Activated T-helper 1 cell treated with anti-CD3 and anti-CD28 coated beads, Interleukin-2, amount 50 U/mL, for 16 hours (primary cell): ENCODE measurements around the gene SLC25A38.

Experiments
- DNase-seq, 2 donors: peaks; one replicate each; pipeline ENCODE4 v3.0.0-alpha.2; 2020; ENCODE audit warnings: low read depth in 1 of 2, low spot score in 1 of 2

Gene SLC25A38

DNA sequence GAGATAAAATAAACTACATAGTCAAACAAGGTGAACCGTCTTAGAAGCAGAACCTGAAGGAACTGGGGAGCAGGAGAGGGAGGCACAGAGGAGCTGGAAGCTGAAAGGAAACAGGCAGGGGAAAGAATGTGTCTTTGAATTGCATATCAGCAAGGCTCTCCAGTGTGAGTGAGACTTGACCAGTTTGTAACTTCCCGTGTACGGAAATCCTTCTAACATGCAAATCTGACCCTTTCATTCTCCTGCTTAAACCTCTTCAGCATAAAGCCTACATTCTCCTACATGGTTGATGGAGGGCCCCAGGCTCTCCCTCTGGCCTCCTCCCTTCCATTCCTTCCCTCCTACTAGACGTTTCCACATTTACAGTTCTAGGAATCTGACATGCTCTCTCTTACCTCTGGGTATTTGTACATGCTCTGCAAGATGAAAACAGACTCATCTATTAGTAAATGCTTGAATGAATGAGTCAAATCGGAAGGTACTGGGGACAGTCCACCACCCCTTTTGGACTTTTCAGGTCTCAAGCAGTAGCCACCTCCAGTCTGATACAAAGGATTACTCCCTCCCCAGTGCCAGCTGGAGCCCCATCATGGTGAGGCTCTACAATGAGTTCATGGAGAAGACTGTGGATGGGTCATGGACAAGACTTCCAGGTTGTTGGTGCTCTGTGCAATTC is 6.1 kb upstream of the SLC25A38 start:
- no peak for DNase-seq

DNA sequence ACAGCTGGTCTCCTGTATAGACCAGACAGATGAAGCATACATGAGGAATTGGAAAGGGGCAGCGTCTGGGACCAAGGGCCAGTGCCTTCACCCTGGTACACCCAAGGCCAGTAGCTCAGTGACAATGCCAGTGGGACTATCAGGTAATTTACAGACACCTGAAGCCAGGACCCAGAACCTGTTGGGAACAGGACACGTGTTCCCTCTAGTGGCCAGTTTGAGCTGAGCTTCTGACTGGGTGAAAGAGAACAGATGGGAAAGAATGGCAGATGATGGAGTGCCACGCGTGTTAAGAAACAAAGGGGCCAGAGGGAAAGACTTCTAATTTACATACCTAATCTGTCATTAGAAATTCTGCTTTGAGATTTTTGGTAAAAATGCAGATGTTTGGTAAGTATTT is 5.1 kb upstream of the SLC25A38 start:
- no peak for DNase-seq

DNA sequence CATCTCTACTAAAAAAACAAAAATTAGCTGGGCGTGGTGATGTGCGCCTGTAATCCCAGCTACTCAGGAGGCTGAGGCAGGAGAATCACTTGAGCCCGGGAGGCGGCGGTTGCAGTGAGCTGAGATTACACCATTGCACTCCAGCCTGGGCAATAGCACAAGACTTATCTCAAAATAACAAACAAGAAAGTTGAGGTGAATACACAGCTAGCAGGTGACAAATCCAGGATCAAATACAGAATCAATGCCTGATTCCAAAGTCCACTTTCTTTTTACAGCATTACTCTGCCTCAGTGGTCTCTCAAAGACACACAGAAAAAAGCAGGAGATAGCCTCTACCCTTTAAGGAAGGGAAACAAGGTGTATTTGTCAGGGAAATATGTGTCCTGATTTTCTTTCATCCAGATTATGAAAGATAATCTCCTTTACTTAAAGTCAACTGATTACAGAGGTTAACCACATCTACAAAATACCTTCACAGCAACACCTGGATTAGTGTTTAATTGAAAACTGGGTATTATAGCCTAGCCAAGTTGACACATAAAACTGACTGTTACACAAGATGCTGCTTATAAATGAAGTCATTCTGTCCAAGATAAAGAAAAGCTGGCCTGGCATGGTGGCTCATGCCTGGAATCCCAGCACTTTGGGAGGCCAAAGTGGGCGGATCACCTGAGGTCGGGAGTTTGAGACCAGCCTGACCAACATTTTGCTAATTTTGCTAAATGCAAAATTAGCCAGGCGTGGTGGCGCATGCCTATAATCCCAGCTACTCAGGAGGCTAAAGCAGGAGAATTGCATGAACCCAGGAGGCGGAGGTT is 4.0 kb upstream of the SLC25A38 start:
- no peak for DNase-seq

DNA sequence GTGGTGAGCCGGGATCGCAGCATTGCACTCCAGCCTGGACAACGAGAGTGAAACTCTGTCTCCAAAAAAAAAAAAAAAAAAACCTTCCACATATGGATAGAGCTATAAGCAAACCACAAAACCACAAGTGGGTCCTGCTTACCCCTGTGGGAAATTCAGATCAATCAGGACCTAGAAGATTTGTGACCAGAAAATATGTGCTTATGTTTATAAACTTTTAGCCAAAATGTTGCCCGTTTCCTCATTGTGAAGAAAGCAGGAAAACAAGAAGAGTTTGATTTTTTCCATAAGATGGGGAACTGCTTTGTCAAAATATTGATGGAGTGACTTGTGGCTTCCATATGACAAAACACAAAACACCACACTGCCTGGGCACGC is 3.4 kb upstream of the SLC25A38 start:
- no peak for DNase-seq

DNA sequence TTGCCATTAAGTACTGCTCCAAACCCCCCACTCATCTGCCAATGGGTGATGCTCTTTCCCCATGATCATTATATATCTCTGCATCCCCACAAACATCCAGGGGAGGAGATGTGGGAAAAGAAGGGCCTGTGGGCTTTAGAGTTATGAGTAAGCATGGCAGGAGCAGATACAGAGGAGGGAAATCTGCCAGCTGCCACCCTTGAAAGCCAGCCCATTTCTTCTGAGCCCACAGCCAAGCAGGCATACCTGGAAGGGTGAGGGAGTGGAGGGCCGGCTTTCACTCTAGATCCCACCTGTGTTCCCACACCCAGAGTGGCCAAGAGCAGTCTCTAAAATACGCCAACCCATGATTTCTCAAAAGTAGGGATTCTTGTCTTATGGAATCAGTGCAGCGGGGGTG is 1.7 kb upstream of the SLC25A38 start:
- no peak for DNase-seq

GRCh38 chr3:39383881-39384664 is 903 bp downstream of the SLC25A38 start:
- DNase-seq: peak; percentile 89 to 93

DNA sequence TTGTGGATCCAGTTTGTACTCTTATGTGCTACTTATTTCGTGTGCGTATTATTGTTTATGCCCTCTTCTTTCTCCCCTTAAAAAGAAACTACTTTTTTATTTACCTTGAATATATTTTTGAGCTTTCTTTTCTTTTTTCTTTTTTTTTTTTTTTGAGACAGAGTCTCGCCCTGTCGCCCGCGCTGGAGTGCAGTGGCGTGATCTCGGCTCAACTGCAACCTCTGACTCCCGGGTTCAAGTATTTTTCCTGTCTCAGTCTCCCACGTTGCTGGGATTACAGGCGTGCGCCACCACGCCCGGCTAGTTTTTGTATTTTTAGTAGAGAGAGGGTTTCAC is 1.5 kb downstream of the SLC25A38 start:
- DNase-seq: no peak

GRCh38 chr3:39385456-39386090 is 2.4 kb downstream of the SLC25A38 start:
- no peak for DNase-seq

DNA sequence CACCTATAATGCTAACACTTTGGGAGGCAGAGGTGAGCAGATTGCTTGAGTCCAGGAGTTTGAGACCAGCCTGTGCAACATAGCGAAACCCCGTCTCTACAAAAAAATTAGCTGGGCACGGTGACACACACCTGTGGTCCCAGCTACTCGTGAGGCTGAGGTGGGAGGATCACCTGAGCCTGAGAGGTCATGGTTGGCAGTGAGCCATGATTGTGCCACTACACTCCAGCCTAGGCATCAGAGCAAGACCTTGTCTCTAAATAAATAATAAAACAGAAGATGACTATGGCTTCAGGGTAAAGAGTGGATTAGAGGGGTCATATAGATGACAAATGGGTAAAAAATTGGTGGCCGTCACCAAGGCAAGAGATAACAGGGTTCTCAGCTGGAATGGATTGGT is 3.1 kb downstream of the SLC25A38 start:
- DNase-seq: no peak

DNA sequence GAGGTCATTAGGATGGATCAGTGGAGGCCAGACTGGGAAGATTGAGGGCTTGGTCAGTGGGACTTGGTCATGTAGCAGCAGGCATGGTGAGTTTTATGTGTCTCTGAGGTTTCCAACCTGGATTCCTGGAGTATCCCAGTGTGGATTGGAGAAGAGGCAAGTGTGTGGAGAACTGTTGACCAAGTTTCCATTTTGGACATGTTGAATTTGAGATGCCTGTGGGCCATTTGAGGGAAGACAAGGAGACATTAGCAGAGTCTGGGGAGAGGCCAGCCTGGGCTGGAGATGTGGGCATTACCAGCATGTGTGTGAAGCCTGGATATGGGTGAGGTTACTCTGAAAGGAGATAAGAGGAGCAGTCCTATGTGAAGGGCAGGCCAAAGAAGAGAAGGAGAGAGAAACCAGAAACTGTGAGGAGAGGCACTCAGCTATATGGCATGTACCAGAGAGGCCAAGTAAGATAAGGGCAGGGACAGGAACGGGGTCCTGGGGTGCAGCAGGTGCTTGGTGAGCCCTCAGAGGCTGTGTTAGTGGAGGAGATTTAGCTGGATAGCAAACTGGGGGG is 4.3 kb downstream of the SLC25A38 start:
- no peak for DNase-seq

GRCh38 chr3:39388153-39388552 is 5.0 kb downstream of the SLC25A38 start:
- no peak for DNase-seq

- DNase-seq: no peak
These were observed 5.6 kb downstream of the SLC25A38 start for GRCh38 chr3:39388741-39389248.

- no peak for DNase-seq
These were observed 7.0 kb downstream of the SLC25A38 start for GRCh38 chr3:39390181-39390580.

GRCh38 chr3:39396690-39397089 is 13.5 kb downstream of the SLC25A38 start:
- no peak for DNase-seq

- no peak for DNase-seq
These were observed 15.5 kb downstream of the SLC25A38 start for GRCh38 chr3:39398700-39399099.

- no peak for DNase-seq
These were observed 18.8 kb downstream of the SLC25A38 start for GRCh38 chr3:39401983-39402382.

GRCh38 chr3:39404943-39405686 is 21.9 kb downstream of the SLC25A38 start:
- no peak for DNase-seq

GRCh38 chr3:39405687-39406367 is 22.7 kb downstream of the SLC25A38 start:
- no peak for DNase-seq

DNA sequence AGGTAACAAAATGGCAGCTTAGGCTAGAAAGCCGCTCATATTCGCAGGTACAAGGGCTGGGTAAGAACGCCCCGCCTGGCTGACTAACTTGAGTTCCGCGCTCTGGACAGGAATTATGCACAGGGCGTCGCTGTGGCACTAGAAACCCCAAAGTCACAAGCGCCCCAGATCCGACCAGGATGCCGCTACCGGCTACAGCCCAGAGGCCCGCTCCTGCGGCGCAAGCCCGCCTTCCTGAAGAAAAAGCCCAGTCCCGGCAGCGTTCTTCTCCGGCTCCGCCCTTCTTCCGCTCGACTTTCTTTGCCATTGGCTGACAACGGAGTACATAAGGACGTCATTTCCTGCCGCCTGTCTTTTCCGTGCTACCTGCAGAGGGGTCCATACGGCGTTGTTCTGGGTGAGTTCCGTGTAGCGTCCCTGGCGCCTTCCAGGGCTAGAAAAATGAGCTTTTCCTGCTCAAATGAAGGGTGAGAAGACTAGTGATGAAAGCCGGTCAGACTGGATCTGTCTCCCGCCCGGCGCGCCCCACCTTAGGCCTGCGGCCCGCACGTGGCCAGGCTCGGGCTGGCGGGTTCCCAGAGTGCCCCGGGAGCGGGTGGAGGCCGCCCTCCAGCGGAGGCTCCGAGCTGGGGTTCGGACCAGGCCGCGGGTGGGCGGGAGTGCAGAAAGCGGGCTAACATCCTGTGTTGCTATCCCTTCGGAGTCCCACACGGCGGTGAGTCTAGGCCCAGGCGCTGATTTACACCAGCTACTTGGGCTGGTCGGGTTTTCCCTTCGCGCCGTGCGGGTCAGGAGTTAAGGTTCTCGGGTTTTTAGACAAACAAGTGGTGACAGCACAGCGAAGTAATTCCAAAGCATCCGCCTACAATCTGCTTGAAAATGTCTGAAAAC is 23.4 kb downstream of the SLC25A38 start, which contains the start of gene RPSA:
Gene RPSA, plus strand, starts transcription at position 353 of the 891 bp plus-strand sequence. CDS start 934 bp downstream, outside the sequence.
- DNase-seq: peak; percentile 86 to 93
